Inflammatory macrophage (primary cell): ENCODE data around the gene VIP.
"Not testable (repeated sequence)": the region's sequence is repeated elsewhere in the genome, so short reads cannot be mapped to it uniquely, and the experiment has no call there.

Experiments used
- DNase-seq, 2 donors: peaks; one replicate each; pipeline ENCODE4 v3.0.0-alpha.2; 2020 to 2022
- total RNA-seq, 18 experiments: gene quantifications; one replicate each; lab custom pipeline; 2026; ENCODE audit warnings: mixed read lengths in 6 of 18, inconsistent platforms in 2 of 18; lab: John Stamatoyannopoulos, UW

VIP gene
- 0 to 0.03 (median 0) reads per million in 18 experiments for total RNA-seq

DNA sequence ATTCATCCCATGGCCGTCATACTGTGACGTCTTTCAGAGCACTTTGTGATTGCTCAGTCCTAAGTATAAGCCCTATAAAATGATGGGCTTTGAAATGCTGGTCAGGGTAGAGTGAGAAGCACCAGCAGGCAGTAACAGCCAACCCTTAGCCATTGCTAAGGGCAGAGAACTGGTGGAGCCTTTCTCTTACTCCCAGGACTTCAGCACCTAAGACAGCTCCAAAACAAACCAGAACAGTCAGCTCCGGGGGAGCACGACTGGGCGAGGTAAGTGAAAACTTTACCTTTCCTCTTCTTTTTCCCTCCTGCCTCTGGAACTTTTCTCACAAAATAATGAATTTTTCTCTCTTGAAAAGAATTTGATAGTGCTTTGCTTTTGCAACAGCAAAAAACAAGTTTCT is at the start of gene VIP:
VIP (plus strand) TSS at position 104 of the 400 bp plus-strand sequence. CDS start 1,381 bp downstream, outside the sequence.
- peak in 1 of 2 donors; percentile 12 for DNase-seq

GRCh38 chr6:152701081-152701862 is 49.3 kb upstream of the VIP start:
- no peak for DNase-seq

GRCh38 chr6:152701863-152702401 is 48.7 kb upstream of the VIP start:
- no peak for DNase-seq

DNA sequence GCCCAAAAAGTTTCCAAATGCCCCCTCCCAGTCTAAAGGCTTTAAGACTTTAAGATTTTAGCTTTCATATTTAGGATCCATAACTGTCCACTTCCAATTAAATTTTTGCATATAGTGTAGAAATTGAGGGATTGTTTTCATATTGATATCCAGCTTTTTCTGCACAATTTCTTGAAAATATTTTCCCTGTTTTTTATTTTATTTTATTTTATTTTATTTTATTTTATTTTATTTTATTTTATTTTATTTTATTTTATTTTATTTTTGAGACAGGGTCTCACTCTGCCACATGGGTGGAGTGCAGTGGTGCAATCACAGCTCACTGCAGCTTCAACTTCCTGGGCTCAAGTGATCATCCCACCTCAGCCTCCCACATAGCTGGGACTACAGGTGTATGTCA is 46.8 kb upstream of the VIP start:
- not testable (repeated sequence) for DNase-seq

DNA sequence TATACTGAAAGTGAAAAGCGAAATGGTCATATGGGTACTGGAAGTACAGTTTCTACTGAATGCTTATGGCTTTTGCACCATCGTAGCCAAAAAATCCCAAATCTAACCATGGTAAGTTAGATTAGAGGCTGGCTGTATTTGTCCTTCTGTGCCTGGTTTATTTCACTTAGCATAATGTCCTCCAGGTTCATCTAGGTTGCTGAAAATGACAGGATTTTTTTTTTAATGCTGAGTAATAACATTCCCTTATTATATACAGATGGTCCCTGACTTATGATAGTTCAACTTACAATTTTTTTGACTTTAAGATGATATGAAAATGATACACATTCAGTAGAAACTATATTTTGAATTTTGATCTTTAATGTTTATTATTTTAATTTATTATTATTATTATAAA is 45.3 kb upstream of the VIP start:
- no peak for DNase-seq

DNA sequence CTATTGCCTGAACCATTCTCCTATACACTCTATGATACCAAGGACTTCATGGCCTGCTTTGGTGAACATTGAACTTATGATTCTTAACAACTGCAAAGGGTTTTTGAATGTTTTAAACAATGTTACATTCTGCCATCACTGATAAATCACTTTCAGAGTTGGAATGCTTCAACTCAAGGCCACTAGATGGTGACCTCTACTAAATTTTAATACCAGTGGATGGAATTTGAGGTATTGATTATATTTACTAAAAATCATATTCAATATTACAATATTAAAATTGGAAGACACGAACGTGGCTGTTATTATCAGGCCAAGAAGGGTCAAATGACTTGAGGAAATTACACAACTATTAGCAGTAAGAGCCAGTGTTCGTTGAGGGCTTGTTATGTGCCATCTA is 34.3 kb upstream of the VIP start:
- no peak for DNase-seq

DNA sequence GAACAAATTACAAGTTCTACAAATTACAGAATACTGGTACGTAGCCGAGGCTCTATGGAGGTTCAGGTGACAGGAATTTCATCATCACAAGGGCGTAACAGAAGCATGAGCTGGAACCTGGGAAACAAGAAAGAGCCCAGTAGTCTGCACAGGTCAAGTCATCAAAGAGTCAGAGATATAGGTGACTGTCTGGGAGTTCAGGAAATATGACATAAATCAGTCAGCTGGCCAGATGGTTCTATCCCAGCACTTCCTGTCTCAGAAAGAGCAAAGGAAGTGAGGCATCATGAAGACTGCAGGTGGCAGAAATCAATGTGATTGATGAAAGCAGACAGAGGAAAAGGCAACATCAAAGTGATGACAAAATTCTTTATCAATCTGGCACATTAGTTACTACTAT is 29.6 kb upstream of the VIP start:
- no peak for DNase-seq

- DNase-seq: no peak
These were observed 28.6 kb upstream of the VIP start for GRCh38 chr6:152721956-152722355.

DNA sequence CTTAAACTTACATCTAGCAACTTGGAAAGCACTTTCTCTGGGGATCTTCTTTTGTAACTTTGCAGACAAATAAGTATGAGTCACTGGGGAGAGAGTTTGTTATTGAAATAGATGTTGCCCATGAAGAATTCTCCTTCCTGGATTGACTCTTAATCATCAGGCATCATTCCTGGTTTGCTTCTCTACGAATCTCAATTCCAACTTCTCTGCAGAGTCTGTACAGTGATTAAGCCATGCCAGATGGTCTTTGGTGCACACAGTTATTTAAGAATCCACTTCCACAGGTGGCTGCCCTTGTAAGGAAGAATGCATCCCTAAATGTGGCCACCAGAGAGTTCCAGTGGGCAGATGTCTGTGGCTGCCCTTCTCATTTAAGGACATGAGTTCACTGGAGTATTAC is 27.2 kb upstream of the VIP start:
- DNase-seq: no peak

- DNase-seq: no peak
These were observed 24.3 kb upstream of the VIP start for GRCh38 chr6:152726313-152726712.

GRCh38 chr6:152727507-152727906 is 23.1 kb upstream of the VIP start:
- DNase-seq: no peak

GRCh38 chr6:152734630-152735029 is 16.0 kb upstream of the VIP start:
- no peak for DNase-seq

GRCh38 chr6:152736687-152737273 is 13.8 kb upstream of the VIP start:
- no peak for DNase-seq

GRCh38 chr6:152745509-152746171 is 5.0 kb upstream of the VIP start:
- DNase-seq: no peak

GRCh38 chr6:152746172-152746553 is 4.4 kb upstream of the VIP start:
- no peak for DNase-seq

DNA sequence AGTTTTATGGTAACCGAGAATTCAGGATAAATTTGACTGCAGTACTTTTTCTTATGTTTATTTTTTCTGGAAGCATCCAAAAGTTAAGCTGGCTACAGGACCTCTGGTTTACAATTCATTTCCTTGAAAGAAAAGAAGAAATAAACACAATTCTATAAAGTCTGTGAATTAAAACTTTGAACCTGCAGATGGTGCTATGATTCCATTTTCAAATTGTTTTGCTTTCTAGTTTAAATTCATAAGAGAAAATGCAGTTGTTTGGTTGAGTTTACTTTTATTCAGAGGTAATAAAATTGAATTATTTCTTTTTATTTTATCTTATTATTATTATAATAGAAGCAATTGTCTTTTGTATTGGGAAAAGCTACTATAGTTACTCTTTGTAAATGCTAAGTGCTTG is 1.8 kb upstream of the VIP start:
- no peak for DNase-seq

- DNase-seq: no peak
These were observed 1.3 kb upstream of the VIP start for GRCh38 chr6:152749336-152749735.

GRCh38 chr6:152765331-152765730 is 14.7 kb downstream of the VIP start:
- no peak for DNase-seq

GRCh38 chr6:152769159-152769558 is 18.6 kb downstream of the VIP start:
- no peak for DNase-seq

DNA sequence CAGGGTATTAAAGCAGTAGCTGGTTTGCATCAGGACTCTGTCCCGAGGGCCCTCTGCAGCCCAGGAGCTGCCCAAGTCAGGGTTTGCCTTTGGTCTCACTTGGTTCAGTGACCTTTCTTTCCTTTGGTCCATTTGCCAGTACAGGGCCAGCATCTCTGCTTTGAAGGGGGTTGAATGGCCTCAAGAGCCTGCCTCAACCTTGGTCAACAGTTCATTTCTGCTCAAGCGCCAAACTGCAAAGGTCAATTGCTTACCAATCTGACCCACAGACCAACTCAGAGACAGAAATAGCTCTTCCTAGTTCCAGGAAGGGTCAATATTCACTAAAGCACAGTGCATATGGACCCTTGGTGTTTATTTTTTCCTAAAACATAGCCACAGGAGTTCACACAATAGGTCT is 19.4 kb downstream of the VIP start:
- DNase-seq: no peak

- no peak for DNase-seq
These were observed 20.6 kb downstream of the VIP start for GRCh38 chr6:152771061-152771687.

- DNase-seq: no peak
These were observed 24.8 kb downstream of the VIP start for GRCh38 chr6:152775428-152775827.

DNA sequence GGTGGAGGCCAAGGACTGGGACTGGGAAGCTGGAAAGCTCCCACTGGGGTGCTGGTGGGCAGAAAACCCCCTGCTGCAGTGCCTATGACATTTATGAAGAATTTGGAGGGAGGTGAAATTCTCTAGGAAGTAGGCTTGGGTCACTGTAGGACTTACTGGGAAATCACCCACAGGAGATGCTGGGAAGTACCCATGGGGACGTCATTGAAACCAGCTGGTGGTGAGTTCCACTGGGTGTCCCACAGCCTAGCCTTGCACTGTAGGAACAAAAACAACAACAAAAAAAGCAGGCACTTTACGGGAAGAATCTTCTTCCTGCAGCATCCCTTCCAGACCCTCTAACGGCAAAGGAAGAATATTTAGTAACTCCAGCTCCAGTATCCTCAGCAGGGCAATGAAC is 26.2 kb downstream of the VIP start:
- DNase-seq: no peak
